GM12801 (cell line): ENCODE results near the gene LDAH.

Experiments
- CTCF ChIP-seq: IDR thresholded peaks from one replicate; pipeline ENCODE4 v1.5.1; 2011; ENCODE audit warnings: control low read depth; ENCODE audit not compliant: insufficient read length; ENCODE audit errors: extremely low read depth

The LDAH gene

GRCh38 chr2:20815216-20815615 lies 7.7 kb downstream of the LDAH start:
- TF ChIP-seq CTCF: no peak

- no peak for TF ChIP-seq CTCF
These were observed 10.1 kb downstream of the LDAH start for GRCh38 chr2:20812779-20813178.

GRCh38 chr2:20806286-20806685 lies 16.6 kb downstream of the LDAH start:
- TF ChIP-seq CTCF: no peak

GRCh38 chr2:20803974-20804373 lies 18.9 kb downstream of the LDAH start:
- TF ChIP-seq CTCF: no peak

GRCh38 chr2:20803226-20803682 lies 19.6 kb downstream of the LDAH start:
- no peak for TF ChIP-seq CTCF

GRCh38 chr2:20797096-20797495 lies 25.8 kb downstream of the LDAH start:
- TF ChIP-seq CTCF: no peak

GRCh38 chr2:20796374-20796791 lies 26.5 kb downstream of the LDAH start:
- TF ChIP-seq CTCF: no peak
